ENCODE measurements around the gene HCN2. TPM values are rescaled to one million over a fixed set of nuclear protein-coding genes. Genes with fewer than 3 reads are reported as not detected.

The HCN2 gene
- total and polyA plus RNA-seq, 10 of the 15 experiments (the other 5 are each of a cell fraction or from before 2014, with no cell fraction given), result 0.01 to 0.54 (median 0.08) TPM; not detected in 4

- Histone ChIP-seq H2AFZ (ENCODE audit: control insufficient read depth, low read depth, low read length) (no peak overlapping the region), H3K79me2 (ENCODE audit: control insufficient read depth, insufficient read depth, low read length) (peaks cover 27% of the 10 kb centered on the region), H3K27ac (ENCODE audit: control insufficient read depth, insufficient read depth) (no peak overlapping the region), H3K4me1 (ENCODE audit: control insufficient read depth, insufficient read depth, low read length) (0 out of 2 replicates have a peak, but pooled peaks cover 3% of the 10 kb centered on the region), H3K9me3 (replicated peaks; ENCODE audit: control insufficient read depth, insufficient read depth, low read length) (no peaks in the 10 kb centered on the region; the same call in 2 of the 3 replicates), H3K4me3 (no peak overlapping the region), H3K27me3 (replicated peaks in 1 of 2; ENCODE audit: control insufficient read depth in 2 of 2, insufficient read depth in 2 of 2, low read length in 1 of 2) (no peaks in the 10 kb centered on the region), H3K9ac (ENCODE audit: control insufficient read depth, insufficient read depth, low read length) (no peak overlapping the region), H3K4me2 (ENCODE audit: control insufficient read depth, insufficient read depth) (no peak overlapping the region), H3K36me3 (ENCODE audit: control insufficient read depth in 2 of 2, insufficient read depth in 2 of 2, low read length in 1 of 2) (no peaks in the 10 kb centered on the region), H4K20me1 (ENCODE audit: control insufficient read depth, insufficient read depth) (no peaks in the 10 kb centered on the region)
- in situ Hi-C loops (cut with MboI), result no loop called here
- DNase-seq (ENCODE audit: low read depth, low spot score) (no peak), ATAC-seq (no peak), FAIRE-seq (no peak)
- RAD21 ChIA-PET (ENCODE audit: unreplicated experiment), result no interaction called here
- POLR2A ChIA-PET, result no interaction called here
- CTCF ChIA-PET, result no interaction called here
- TF ChIP-seq SIN3A (IDR thresholded peaks at IDR 0.05; ENCODE audit: low read depth, low read length) (no peak), BHLHE40 (IDR thresholded peaks at IDR 0.05; ENCODE audit: borderline replicate concordance in 1 of 2, low read depth in 2 of 2, low read length in 1 of 2) (no peak), MAX (IDR thresholded peaks at IDR 0.05; ENCODE audit: low read depth, low read length) (no peak), BMI1 (IDR thresholded peaks at IDR 0.05; ENCODE audit: borderline replicate concordance) (no peak), ZNF622 (IDR thresholded peaks at IDR 0.05) (no peak), TCF12 (IDR thresholded peaks at IDR 0.05; ENCODE audit: low read depth, low read length) (no peak), EGR1 (IDR thresholded peaks at IDR 0.05; ENCODE audit: borderline replicate concordance in 1 of 2, low read depth in 2 of 2, low read length in 2 of 2) (no peak), ZBED1 (IDR thresholded peaks at IDR 0.05; ENCODE audit: borderline replicate concordance) (no peak), CBX3 (IDR thresholded peaks at IDR 0.05; ENCODE audit: borderline replicate concordance, low read depth) (no peak), SREBF2 (IDR thresholded peaks at IDR 0.05; ENCODE audit: low read length) (no peak), CREM (IDR thresholded peaks at IDR 0.05; ENCODE audit: low read depth) (no peak), ZBTB33 (IDR thresholded peaks at IDR 0.05) (no peak), SMAD5 (IDR thresholded peaks at IDR 0.05; ENCODE audit: low read depth) (no peak)
- WGBS (ENCODE audit: insufficient coverage, insufficient replicate concordance, low lambda C conversion rate, missing lambda C conversion rate), result 85% methylated on average over 18 of the region's 25 CpGs
- no TSS peak for BruUV-seq (replicated peaks)
- intact Hi-C loops (cut with micrococcal nuclease; ENCODE audit: unreplicated experiment), result loop anchor here (5.0 kb wide), 2 partner anchors 38 to 62 kb away; partner anchors contain the start of genes CDC34 and POLRMT
- SMC1A ChIA-PET (ENCODE audit: uncharacterized antibody, unreplicated experiment), result interaction anchor here (0.8 kb wide), 1 partner anchor 321 kb away, joined by 3 read pairs; no protein-coding TSS in a partner anchor
These were observed 19.4 kb upstream of the HCN2 start for GRCh38 chr19:570251-570686.
